ENCODE data around the gene TMEM63B. TPM values are rescaled to one million over a fixed set of nuclear protein-coding genes. Genes with fewer than 3 reads are reported as not detected.

Gene TMEM63B
- total and polyA plus RNA-seq, 2 of the 8 experiments (the other 6 are each of a cell fraction or from before 2014, with no cell fraction given) = 61.1 to 96.8 TPM

- WGBS, 2 experiments (ENCODE audit: extremely low coverage in 1 of 2, insufficient coverage in 1 of 2, insufficient read length in 1 of 2, insufficient replicate concordance in 2 of 2, low coverage in 1 of 2, low lambda C conversion rate in 2 of 2, missing lambda C conversion rate in 1 of 2) = 90% methylated on average over 12 of the region's 12 CpGs; no CpG with 5 or more reads in 1 of the 2 experiments
- DNase-seq (ENCODE audit: low read depth in 1 of 2, low spot score in 2 of 2) = no peak
- TF ChIP-seq YY1 (IDR thresholded peaks at IDR 0.05; ENCODE audit: low read depth, low read length) (no peak), SP2 (IDR thresholded peaks at IDR 0.05; ENCODE audit: low read length) (no peak), BCL11A (IDR thresholded peaks at IDR 0.05; ENCODE audit: low read depth in 2 of 2, low read length in 2 of 2) (no peak), RNF2 (IDR thresholded peaks at IDR 0.05; ENCODE audit: borderline replicate concordance, low read depth, low read length, missing control alignments, poor library complexity, severe bottlenecking) (no peak), SAP30 (IDR thresholded peaks at IDR 0.05; ENCODE audit: insufficient read depth, insufficient replicate concordance, low read length) (no peak), SP4 (IDR thresholded peaks at IDR 0.05; ENCODE audit: low read length) (no peak), CHD2 (IDR thresholded peaks at IDR 0.05; ENCODE audit: low read length) (no peak), CBX8 (IDR thresholded peaks at IDR 0.05; ENCODE audit: borderline replicate concordance, low read depth, low read length) (no peak), POU5F1 (IDR thresholded peaks at IDR 0.05; ENCODE audit: low read depth, low read length) (no peak), GTF2F1 (IDR thresholded peaks at IDR 0.05; ENCODE audit: borderline replicate concordance, low read depth, low read length) (no peak), PHF8 (conservative IDR thresholded peaks at IDR 0.05; ENCODE audit: low read depth, low read length) (no peak), CTBP2 (IDR thresholded peaks at IDR 0.05; ENCODE audit: borderline replicate concordance, insufficient read depth, insufficient read length, low read length) (no peak)
These were observed 6.8 kb downstream of the TMEM63B start for GRCh38 chr6:44133981-44134711.

More at GRCh38 chr6:44133981-44134711, 6.8 kb downstream of the TMEM63B start:
- peaks cover 7 to 20% (median 14%) of the 10 kb centered on the region in 4 experiments for H3K4me1 ChIP-seq (replicated peaks in 1 of 4; ENCODE audit: control insufficient read depth in 3 of 4, insufficient read depth in 4 of 4, low read length in 3 of 4)
- H3K27me3 ChIP-seq (replicated peaks in 1 of 4; ENCODE audit: control insufficient read depth in 3 of 4, extremely low read depth in 1 of 4, insufficient read depth in 3 of 4, low read length in 3 of 4) = no peaks in the 10 kb centered on the region
- peak overlapping the region in 1 of 4 experiments; percentile 30; a peak in 1 of 8 replicates for H3K4me3 ChIP-seq (ENCODE audit: extremely low read depth in 1 of 4, insufficient read depth in 2 of 4, low read depth in 3 of 4, low read length in 4 of 4)
- no peak overlapping the region for H4K5ac ChIP-seq (ENCODE audit: insufficient read length, low read depth, low read length)
- H4K91ac ChIP-seq (replicated peaks; ENCODE audit: insufficient read length, low read length) = no peak overlapping the region
- H2BK20ac ChIP-seq (ENCODE audit: low read length) = no peak overlapping the region
- H3K4ac ChIP-seq (replicated peaks; ENCODE audit: insufficient read length, low read depth, low read length) = no peak overlapping the region
- no peak overlapping the region for H3K27ac ChIP-seq (ENCODE audit: low read depth, low read length)
- H3K14ac ChIP-seq (ENCODE audit: insufficient read length) = no peak overlapping the region
- peaks cover 0 to 5% (median 3%) of the 10 kb centered on the region in 4 experiments; a peak in 4 of 8 replicates for H3K36me3 ChIP-seq (ENCODE audit: control insufficient read depth in 2 of 4, insufficient read depth in 4 of 4, low read length in 3 of 4)
- no peaks in the 10 kb centered on the region for H3K9me3 ChIP-seq (ENCODE audit: insufficient read depth in 2 of 2, low read depth in 1 of 2, low read length in 1 of 2)
- H2BK12ac ChIP-seq (ENCODE audit: low read depth, low read length) = no peak overlapping the region
- peaks cover 0 to 12% of the 10 kb centered on the region in 2 experiments; a peak in 2 of 4 replicates for H3K79me2 ChIP-seq (ENCODE audit: control insufficient read depth in 1 of 2, insufficient read depth in 2 of 2, low read length in 2 of 2)
- H3K79me1 ChIP-seq (ENCODE audit: low read depth, low read length) = peaks cover 4% of the 10 kb centered on the region; the same call in 1 of the 2 replicates
- CTCF ChIA-PET (ENCODE audit: partially characterized antibody) = interaction anchor here (0.6 to 11.1 kb wide), 18 partner anchors 10 to 165 kb away, joined by 3 to 128 read pairs (median 4); partner anchors contain the start of genes CAPN11 and SLC29A1
- 0 out of 4 replicates have a peak overlapping the region, but pooled peaks of 1 of the 2 experiments have one; percentile 3 for H3K4me2 ChIP-seq (ENCODE audit: insufficient read depth in 1 of 2, low read depth in 2 of 2, low read length in 2 of 2)
- no peak for FAIRE-seq
- H3K56ac ChIP-seq (replicated peaks; ENCODE audit: insufficient read length, low read depth, low read length) = no peak overlapping the region
- H3K23me2 ChIP-seq (ENCODE audit: low read depth, low read length) = no peaks in the 10 kb centered on the region
- no peak overlapping the region for H3K18ac ChIP-seq (ENCODE audit: extremely low read depth, low read length)
- H3K9ac ChIP-seq (replicated peaks in 1 of 4; ENCODE audit: extremely low read depth in 1 of 4, low read depth in 3 of 4, low read length in 3 of 4) = no peak overlapping the region
- no peak overlapping the region for H2AK5ac ChIP-seq (ENCODE audit: low read depth, low read length)
- no peak overlapping the region for H3K23ac ChIP-seq (ENCODE audit: insufficient read length)
- no peak overlapping the region for H2BK5ac ChIP-seq (ENCODE audit: low read depth, low read length)
- POLR2A ChIA-PET (ENCODE audit: partially characterized antibody) = interaction anchor here (0.7 to 2.0 kb wide), 8 partner anchors 10 to 117 kb away, joined by 3 to 6 read pairs (median 4); no protein-coding TSS in a partner anchor
- H4K20me1 ChIP-seq (replicated peaks in 1 of 2; ENCODE audit: control insufficient read depth in 1 of 2, insufficient read depth in 2 of 2, low read length in 2 of 2) = peaks cover 10 to 15% of the 10 kb centered on the region in 2 experiments
- H2BK15ac ChIP-seq (ENCODE audit: low read length) = no peak overlapping the region
- no peak overlapping the region for H2AFZ ChIP-seq (ENCODE audit: low read length)
- H4K8ac ChIP-seq (ENCODE audit: extremely low read depth, insufficient read depth, low read length) = no peak overlapping the region
- no peak overlapping the region for H2BK120ac ChIP-seq (replicated peaks; ENCODE audit: low read depth, low read length)

Measured in H1 (cell line).